GM18508 (cell line): ENCODE data around the gene SLC16A4.

Experiments used
- ATAC-seq: cut with Tn5 transposase; IDR thresholded peaks from one replicate; pipeline ENCODE4 v1.9.1; 2021; ENCODE audit warnings: moderate number of reproducible peaks; ENCODE audit not compliant: insufficient read depth, unreplicated experiment

Gene SLC16A4

GRCh38 chr1:110370827-110371226 is 20.0 kb downstream of the SLC16A4 start:
- ATAC-seq = no peak

GRCh38 chr1:110364221-110364620 is 26.6 kb downstream of the SLC16A4 start:
- ATAC-seq = no peak

GRCh38 chr1:110361856-110362255 is 29.0 kb downstream of the SLC16A4 start:
- no peak for ATAC-seq

GRCh38 chr1:110360431-110360830 is 30.4 kb downstream of the SLC16A4 start:
- no peak for ATAC-seq

- no peak for ATAC-seq
Measured at GRCh38 chr1:110356379-110356778, 34.4 kb downstream of the SLC16A4 start.

GRCh38 chr1:110355321-110355720 is 35.5 kb downstream of the SLC16A4 start:
- ATAC-seq = no peak

GRCh38 chr1:110350360-110350759 is 40.5 kb downstream of the SLC16A4 start:
- no peak for ATAC-seq

- no peak for ATAC-seq
Measured at GRCh38 chr1:110348771-110349170, 42.1 kb downstream of the SLC16A4 start.

GRCh38 chr1:110348050-110348449 is 42.8 kb downstream of the SLC16A4 start:
- no peak for ATAC-seq

GRCh38 chr1:110347182-110347893 is 43.5 kb downstream of the SLC16A4 start:
- ATAC-seq = no peak

- ATAC-seq = no peak
Measured at GRCh38 chr1:110346690-110347089, 44.1 kb downstream of the SLC16A4 start.

GRCh38 chr1:110345480-110345879 is 45.3 kb downstream of the SLC16A4 start:
- no peak for ATAC-seq

GRCh38 chr1:110344152-110344551 is 46.7 kb downstream of the SLC16A4 start:
- ATAC-seq = no peak

GRCh38 chr1:110343249-110343648 is 47.6 kb downstream of the SLC16A4 start:
- ATAC-seq = no peak

- ATAC-seq = no peak
Measured at GRCh38 chr1:110341872-110342331, 48.9 kb downstream of the SLC16A4 start.

GRCh38 chr1:110341146-110341871 is 49.5 kb downstream of the SLC16A4 start:
- ATAC-seq = no peak

GRCh38 chr1:110340207-110340468 is 50.7 kb downstream of the SLC16A4 start:
- no peak for ATAC-seq

- ATAC-seq = no peak
Measured at GRCh38 chr1:110339407-110340206, 51.2 kb downstream of the SLC16A4 start.

- peak; percentile 70 for ATAC-seq
Measured at GRCh38 chr1:110338886-110339406, 51.9 kb downstream of the SLC16A4 start, which contains the start of gene RBM15. Gene RBM15 (plus strand): TSS chr1:110339377. CDS start chr1:110339406, 29 bp downstream.

GRCh38 chr1:110338309-110338885 is 52.4 kb downstream of the SLC16A4 start:
- peak; percentile 52 for ATAC-seq
